HepG2 (cell line): ENCODE results near the gene GPR17. TPM values are rescaled to one million over a fixed set of nuclear protein-coding genes. Genes with fewer than 3 reads are reported as not detected.

Experiments
- ATAC-seq: fragments of 200-7000 bp; cut with Tn5 transposase; 3 replicates; pipeline ENCODE4 v1.9.1; 2020; ENCODE audit warnings: mild to moderate bottlenecking, moderate library complexity
- BruUV-seq: library from RNA; stranded (reverse); fragments of 400-500 nt; replicated peaks from 2 replicates; lab custom pipeline; 2021; lab: Mats Ljungman, UMichigan
- CTCF ChIA-PET: fragments of 300-600 bp; formaldehyde crosslinking; extraction: SDS; loops from one replicate; lab custom pipeline; 2021; ENCODE audit warnings: low total read pairs, inconsistent platforms, low intra/inter-chr PET ratio; lab: Yijun Ruan, JAX
- POLR2A ChIA-PET: fragments of 350-600 bp; sonication (Branson Sonifier 250); formaldehyde crosslinking; loops from one replicate; lab custom pipeline; 2020; ENCODE audit warnings: antibody characterized with exemption, inconsistent platforms; lab: Yijun Ruan, JAX
- DNase-seq: peaks from one replicate; pipeline ENCODE4 v3.0.0-alpha.2; 2015; ENCODE audit warnings: low spot score
- FAIRE-seq: peaks from 3 replicates; lab custom pipeline; 2011; peaks lifted over from hg19 to GRCh38; lab: Jason Lieb, UNC
- H2AFZ ChIP-seq: one replicate; pipeline ENCODE4 v1.6.1; 2011; ENCODE audit warnings: low read length, inconsistent platforms
- H3K27ac ChIP-seq: fragments of 300-600 bp; 3 replicates; pipeline ENCODE4 v1.8.0; 2011; ENCODE audit warnings: mixed run types, mild to moderate bottlenecking, mixed read lengths, low read length, inconsistent platforms; ENCODE audit not compliant: insufficient read depth; ENCODE audit errors: extremely low read length
- H3K27me3 ChIP-seq, 2 experiments: fragments of 200-600 bp in 1 of 2; 2 replicates in 1 of 2; 3 replicates in 1 of 2; pipeline versions ENCODE4 v1.6.0 to v1.8.0; 2011; ENCODE audit warnings: low read length in 2 of 2, mild to moderate bottlenecking in 2 of 2, moderate library complexity in 2 of 2, inconsistent platforms in 1 of 2; ENCODE audit not compliant: insufficient read depth in 2 of 2, control insufficient read depth in 1 of 2
- H3K36me3 ChIP-seq, 2 experiments: fragments of 200-600 bp in 1 of 2; replicated peaks in 1 of 2; 2 replicates in 1 of 2; 3 replicates in 1 of 2; pipeline versions ENCODE4 v1.5.1 to v1.8.0; 2011; ENCODE audit warnings: low read length in 2 of 2, inconsistent platforms in 1 of 2; ENCODE audit not compliant: insufficient read depth in 2 of 2, control insufficient read depth in 1 of 2
- H3K4me1 ChIP-seq: 2 replicates; pipeline ENCODE4 v1.5.1; 2012; ENCODE audit warnings: low read length, inconsistent platforms; ENCODE audit not compliant: insufficient read depth
- H3K4me2 ChIP-seq: 2 replicates; pipeline ENCODE4 v1.6.0; 2011; ENCODE audit warnings: low read depth, low read length, inconsistent platforms
- H3K4me3 ChIP-seq, 3 experiments: fragments of 200-600 bp in 1 of 3; sonication (generic), shearing (Covaris generic) in 1 of 3; replicated peaks in 1 of 3; 2 replicates each; pipeline ENCODE4 v1.5.1; 2011 to 2016; ENCODE audit warnings: low read length in 3 of 3, inconsistent platforms in 2 of 3, low read depth in 2 of 3, mild to moderate bottlenecking in 2 of 3, control low read depth in 1 of 3, mixed read lengths in 1 of 3; ENCODE audit not compliant: insufficient read depth in 1 of 3
- H3K79me2 ChIP-seq: one replicate; pipeline ENCODE4 v1.6.1; 2011; ENCODE audit warnings: low read length, inconsistent platforms; ENCODE audit not compliant: insufficient read depth
- H3K9ac ChIP-seq: 2 replicates; pipeline ENCODE4 v1.6.0; 2011; ENCODE audit warnings: mild to moderate bottlenecking, low read depth, low read length, inconsistent platforms; ENCODE audit not compliant: insufficient read depth
- H3K9me3 ChIP-seq: 2 replicates; pipeline ENCODE4 v1.5.1; 2012; ENCODE audit warnings: mild to moderate bottlenecking, low read length
- H4K20me1 ChIP-seq: 2 replicates; pipeline ENCODE4 v1.6.0; 2011; ENCODE audit warnings: inconsistent platforms, mild to moderate bottlenecking, low read length, moderate library complexity; ENCODE audit not compliant: insufficient read depth
- AHDC1 ChIP-seq: sonication (generic); formaldehyde crosslinking; IDR thresholded peaks from 2 replicates; pipeline ENCODE4 v1.5.1; 2020; ENCODE audit warnings: mild to moderate bottlenecking, missing genetic modification reagents, borderline replicate concordance
- KLF12 ChIP-seq: sonication (generic); formaldehyde crosslinking; IDR thresholded peaks from 2 replicates; pipeline ENCODE4 v1.4.0; 2020; ENCODE audit warnings: missing genetic modification reagents, borderline replicate concordance
- NCOR1 ChIP-seq: fragments of 200-600 bp; sonication (generic); IDR thresholded peaks from 2 replicates; pipeline ENCODE4 v1.7.0; 2017; ENCODE audit warnings: antibody characterized with exemption, low read length, borderline replicate concordance
- STAG1 ChIP-seq: sonication (generic); formaldehyde crosslinking; IDR thresholded peaks from 2 replicates; pipeline ENCODE4 v1.4.0; 2020; ENCODE audit warnings: missing genetic modification reagents
- ZNF101 ChIP-seq: sonication (generic); formaldehyde crosslinking; IDR thresholded peaks from 2 replicates; pipeline ENCODE4 v1.4.0; 2020; ENCODE audit warnings: mild to moderate bottlenecking, low read depth, missing genetic modification reagents, borderline replicate concordance
- WGBS: methylation state at CpG from one replicate; pipeline ENCODE4 v1.1.6; 2017; ENCODE audit warnings: low lambda C conversion rate; 5-methylcytosine and 5-hydroxymethylcytosine counted together
- in situ Hi-C: cut with HindIII; loops from 2 replicates; pipeline ENCODE4 v1.10.0; 2017; ENCODE audit warnings: low pct_unique_long_range_greater_than_20kb; ENCODE audit not compliant: extremely low pct_ligation_motif_present
- intact Hi-C: fragments of 100-400 bp; cut with micrococcal nuclease; formaldehyde crosslinking; loops from one replicate; pipeline ENCODE4 v1.10.0; 2022; ENCODE audit not compliant: unreplicated experiment
- polyA plus RNA-seq, 8 experiments: library from polyadenylated mRNA; depleted of rRNA in 3 of 8; stranded (reverse) in 7 of 8; unstranded in 1 of 8; fragments of >200 nt; fragmentation: Illumina TruSeq in 4 of 8; extraction: Trizol in 4 of 8; gene quantifications; 2 replicates each; pipeline versions ENCODE4 v1.2.1 to v1.2.3, GENCODE V29; 2011 to 2016; ENCODE audit warnings: low read depth in 4 of 8, missing spikeins in 1 of 8, mixed read lengths in 1 of 8; ENCODE audit not compliant: insufficient read depth in 1 of 8
- total RNA-seq, 5 experiments: library from RNA; depleted of rRNA; stranded (reverse); fragments of >200 nt; fragmentation: Illumina TruSeq; extraction: Trizol; gene quantifications; 2 replicates each; pipeline ENCODE4 v1.2.3, GENCODE V29; 2016; ENCODE audit warnings: low read depth in 1 of 5

GPR17 gene
- total and polyA plus RNA-seq, 2 of the 13 experiments (the other 11 are each of a cell fraction or from before 2014, with no cell fraction given) = not detected

- TF ChIP-seq ZNF101 (CRISPR knock-in tag) = no peak
Measured at GRCh38 chr2:127618551-127619202, 27.3 kb upstream of the GPR17 start (continued).

DNA sequence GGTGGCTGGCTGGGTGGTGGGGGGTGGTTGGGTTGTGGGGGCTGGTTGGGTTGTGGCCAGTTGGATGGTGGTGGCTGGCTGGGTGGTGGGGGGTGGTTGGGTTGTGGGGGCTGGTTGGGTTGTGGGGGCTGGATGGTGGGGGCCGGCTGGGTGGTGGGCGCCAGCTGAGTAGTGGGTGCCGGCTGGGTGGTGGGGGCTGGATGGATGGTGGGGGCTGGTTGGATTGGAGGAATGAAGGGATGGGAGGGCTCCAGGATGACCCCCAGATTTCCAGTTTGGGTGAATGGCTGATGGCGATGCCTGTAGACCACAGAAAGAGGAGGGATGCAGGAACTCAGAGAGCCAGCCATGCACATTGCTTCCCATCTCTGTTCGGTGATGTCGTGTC, 26.8 kb upstream of the GPR17 start:
- H3K4me3 ChIP-seq = no peak overlapping the region
- no peaks in the 10 kb centered on the region for H3K36me3 ChIP-seq
- WGBS = 73% methylated on average over 6 of the region's 6 CpGs
- no peak overlapping the region for H3K4me2 ChIP-seq
- TF ChIP-seq STAG1 (CRISPR knock-in tag) (no peak), NCOR1 (no peak), AHDC1 (CRISPR knock-in tag) (no peak), KLF12 (CRISPR knock-in tag) (no peak)
- H3K4me1 ChIP-seq = no peaks in the 10 kb centered on the region
- no peaks in the 10 kb centered on the region for H4K20me1 ChIP-seq
- in situ Hi-C loops = no loop called here
- H3K27me3 ChIP-seq = peaks cover 15 to 81% of the 10 kb centered on the region in 2 experiments; a peak in 4 of 5 replicates
- H3K27ac ChIP-seq = no peak overlapping the region
- DNase-seq = no peak
- H3K9ac ChIP-seq = no peak overlapping the region
- H3K79me2 ChIP-seq = no peaks in the 10 kb centered on the region
- no peak overlapping the region for H2AFZ ChIP-seq
- FAIRE-seq = no peak
- H3K9me3 ChIP-seq = no peaks in the 10 kb centered on the region
- intact Hi-C loops = no loop called here
- BruUV-seq = no TSS peak
- CTCF ChIA-PET = no interaction called here
- ATAC-seq = no peak
- POLR2A ChIA-PET = no interaction called here
